ENCODE results near the gene RNF169. TPM values are rescaled to one million over a fixed set of nuclear protein-coding genes. Genes with fewer than 3 reads are reported as not detected.

The RNF169 gene
- total RNA-seq, 1 donor from 2014 or later = 7.1 TPM

DNA sequence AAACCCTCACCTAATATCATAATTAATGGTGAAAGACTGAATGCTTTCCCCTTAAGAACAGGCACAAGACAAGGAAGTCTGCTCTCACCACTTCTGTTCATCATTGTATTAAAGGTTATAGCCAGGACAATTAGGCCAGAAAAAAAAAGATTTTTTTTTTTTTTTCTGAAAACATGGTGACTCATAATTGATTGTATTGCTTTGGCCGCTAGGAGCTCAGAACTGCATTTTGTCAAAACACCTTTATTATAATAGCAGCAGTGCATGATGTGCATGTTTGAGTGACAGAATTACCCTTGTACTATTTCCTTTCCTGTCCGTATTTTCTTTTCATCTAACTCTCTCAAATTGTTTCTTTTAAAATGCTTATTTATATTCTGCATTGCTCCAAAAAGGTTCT lies 98.1 kb downstream of the RNF169 start:
- H3K27ac Mint-ChIP-seq (ENCODE audit: unreplicated experiment) = no peak overlapping the region
- no peaks in the 10 kb centered on the region for H3K9me3 Mint-ChIP-seq (ENCODE audit: unreplicated experiment)
- H3K36me3 Mint-ChIP-seq (ENCODE audit: unreplicated experiment) = no peaks in the 10 kb centered on the region
- DNase-seq = no peak
- no peak overlapping the region for H3K4me3 Mint-ChIP-seq (ENCODE audit: unreplicated experiment)
- H3K4me1 Mint-ChIP-seq (ENCODE audit: low read depth, unreplicated experiment) = no peaks in the 10 kb centered on the region
- peaks cover 2% of the 10 kb centered on the region for H3K27me3 Mint-ChIP-seq (ENCODE audit: unreplicated experiment)
- TF ChIP-seq, protein P1, sequence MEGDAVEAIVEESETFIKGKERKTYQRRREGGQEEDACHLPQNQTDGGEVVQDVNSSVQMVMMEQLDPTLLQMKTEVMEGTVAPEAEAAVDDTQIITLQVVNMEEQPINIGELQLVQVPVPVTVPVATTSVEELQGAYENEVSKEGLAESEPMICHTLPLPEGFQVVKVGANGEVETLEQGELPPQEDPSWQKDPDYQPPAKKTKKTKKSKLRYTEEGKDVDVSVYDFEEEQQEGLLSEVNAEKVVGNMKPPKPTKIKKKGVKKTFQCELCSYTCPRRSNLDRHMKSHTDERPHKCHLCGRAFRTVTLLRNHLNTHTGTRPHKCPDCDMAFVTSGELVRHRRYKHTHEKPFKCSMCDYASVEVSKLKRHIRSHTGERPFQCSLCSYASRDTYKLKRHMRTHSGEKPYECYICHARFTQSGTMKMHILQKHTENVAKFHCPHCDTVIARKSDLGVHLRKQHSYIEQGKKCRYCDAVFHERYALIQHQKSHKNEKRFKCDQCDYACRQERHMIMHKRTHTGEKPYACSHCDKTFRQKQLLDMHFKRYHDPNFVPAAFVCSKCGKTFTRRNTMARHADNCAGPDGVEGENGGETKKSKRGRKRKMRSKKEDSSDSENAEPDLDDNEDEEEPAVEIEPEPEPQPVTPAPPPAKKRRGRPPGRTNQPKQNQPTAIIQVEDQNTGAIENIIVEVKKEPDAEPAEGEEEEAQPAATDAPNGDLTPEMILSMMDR (IDR thresholded peaks at IDR 0.05; ENCODE audit: partially characterized antibody, unreplicated experiment) = no peak

DNA sequence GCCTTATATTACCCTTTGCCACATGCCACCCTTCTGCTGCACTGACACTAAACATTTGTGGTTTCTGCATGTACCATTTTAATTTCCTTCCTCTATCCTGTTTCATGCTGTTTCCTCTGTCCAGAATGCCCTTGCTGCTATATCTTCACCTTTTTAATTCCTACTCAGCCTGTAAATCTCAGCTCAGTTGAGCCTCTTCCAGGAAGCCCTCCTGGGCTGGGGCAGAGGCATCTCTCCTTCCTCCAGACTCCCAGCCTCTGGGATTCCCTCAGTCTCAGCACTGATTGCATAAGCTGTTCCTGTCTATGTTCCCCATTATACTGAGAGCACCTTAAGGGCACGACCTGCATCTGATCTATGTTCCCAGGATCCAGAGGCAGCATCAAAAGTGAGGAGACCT lies 98.7 kb downstream of the RNF169 start:
- H3K27me3 Mint-ChIP-seq (ENCODE audit: unreplicated experiment) = peaks cover 2% of the 10 kb centered on the region
- no peak for DNase-seq
- no peaks in the 10 kb centered on the region for H3K36me3 Mint-ChIP-seq (ENCODE audit: unreplicated experiment)
- no peak overlapping the region for H3K27ac Mint-ChIP-seq (ENCODE audit: unreplicated experiment)
- TF ChIP-seq, protein P1 (IDR thresholded peaks at IDR 0.05; ENCODE audit: partially characterized antibody, unreplicated experiment) = no peak
- no peaks in the 10 kb centered on the region for H3K9me3 Mint-ChIP-seq (ENCODE audit: unreplicated experiment)
- H3K4me3 Mint-ChIP-seq (ENCODE audit: unreplicated experiment) = no peak overlapping the region
- H3K4me1 Mint-ChIP-seq (ENCODE audit: low read depth, unreplicated experiment) = no peaks in the 10 kb centered on the region

DNA sequence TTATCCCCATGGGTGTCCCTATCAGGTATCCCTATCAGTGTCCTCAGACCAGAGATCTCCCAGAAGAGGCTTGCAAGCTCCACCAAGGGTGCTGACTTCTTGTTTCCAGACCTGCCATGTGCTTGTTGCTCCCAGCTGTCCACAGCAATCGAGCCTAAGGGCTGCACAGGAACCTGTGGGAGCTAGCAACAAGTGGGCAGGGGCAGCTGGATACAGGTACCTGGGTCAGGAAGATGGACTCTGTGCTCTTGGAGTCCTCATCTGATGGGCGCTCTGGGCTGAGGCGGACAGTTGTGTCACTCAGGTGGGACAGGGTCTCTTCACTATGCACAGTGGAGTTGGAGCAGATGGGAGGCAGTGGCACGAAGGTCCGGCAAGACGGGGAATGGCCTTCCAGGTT lies 99.2 kb downstream of the RNF169 start:
- DNase-seq = no peak
- no peak overlapping the region for H3K27ac Mint-ChIP-seq (ENCODE audit: unreplicated experiment)
- no peak overlapping the region for H3K4me3 Mint-ChIP-seq (ENCODE audit: unreplicated experiment)
- peaks cover 2% of the 10 kb centered on the region for H3K27me3 Mint-ChIP-seq (ENCODE audit: unreplicated experiment)
- peaks cover 2% of the 10 kb centered on the region for H3K36me3 Mint-ChIP-seq (ENCODE audit: unreplicated experiment)
- no peaks in the 10 kb centered on the region for H3K9me3 Mint-ChIP-seq (ENCODE audit: unreplicated experiment)
- TF ChIP-seq, protein P1 (IDR thresholded peaks at IDR 0.05; ENCODE audit: partially characterized antibody, unreplicated experiment) = no peak
- H3K4me1 Mint-ChIP-seq (ENCODE audit: low read depth, unreplicated experiment) = no peaks in the 10 kb centered on the region

DNA sequence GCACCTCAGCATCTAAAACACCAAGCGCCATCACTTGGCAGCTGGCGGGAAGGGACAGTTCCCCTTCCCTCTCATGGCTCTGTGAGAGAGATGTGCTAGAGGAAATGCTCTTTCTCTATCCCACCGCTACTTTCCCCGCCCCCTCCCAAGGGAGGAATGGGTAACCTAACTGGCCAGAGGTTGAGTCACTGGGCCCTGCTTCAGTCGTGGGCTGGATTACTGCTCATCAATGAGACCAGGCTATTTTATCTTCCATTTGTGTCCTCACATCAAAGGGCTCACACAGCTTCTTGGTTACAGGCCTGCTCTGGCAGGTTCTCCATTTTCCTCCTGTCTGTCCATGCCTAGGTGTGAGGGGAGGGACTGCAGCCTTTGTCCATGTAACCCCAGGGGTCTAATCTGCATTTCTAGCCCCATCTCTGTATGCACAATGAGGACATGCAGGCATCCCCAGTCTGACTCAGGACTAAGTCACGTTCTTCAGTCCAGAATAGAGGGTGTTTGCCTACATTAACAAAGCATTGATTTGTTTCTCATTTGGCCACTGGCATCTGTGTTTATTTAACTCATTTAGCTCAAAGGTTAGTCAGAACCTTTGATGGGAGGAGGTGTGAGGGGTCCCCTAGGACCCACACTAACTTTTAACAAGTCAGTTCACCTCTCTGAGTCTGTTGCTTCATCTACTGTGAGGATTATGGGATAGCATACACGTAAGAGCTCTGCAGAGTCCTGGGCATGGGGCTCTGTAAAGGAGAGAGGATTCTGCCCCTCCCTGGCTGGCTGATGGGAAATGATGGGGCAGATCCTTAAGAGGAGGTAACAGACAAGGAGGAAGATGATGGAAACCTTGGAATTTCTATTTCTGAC lies 101.1 kb downstream of the RNF169 start:
- Mint-ChIP-seq H3K36me3 (ENCODE audit: unreplicated experiment) (peaks cover 4% of the 10 kb centered on the region), H3K4me1 (ENCODE audit: low read depth, unreplicated experiment) (no peaks in the 10 kb centered on the region), H3K9me3 (ENCODE audit: unreplicated experiment) (no peaks in the 10 kb centered on the region), H3K4me3 (ENCODE audit: unreplicated experiment) (no peak overlapping the region), H3K27ac (ENCODE audit: unreplicated experiment) (no peak overlapping the region), H3K27me3 (ENCODE audit: unreplicated experiment) (peaks cover 2% of the 10 kb centered on the region)
- no peak for DNase-seq
- TF ChIP-seq, protein P1 (IDR thresholded peaks at IDR 0.05; ENCODE audit: partially characterized antibody, unreplicated experiment) = no peak

DNA sequence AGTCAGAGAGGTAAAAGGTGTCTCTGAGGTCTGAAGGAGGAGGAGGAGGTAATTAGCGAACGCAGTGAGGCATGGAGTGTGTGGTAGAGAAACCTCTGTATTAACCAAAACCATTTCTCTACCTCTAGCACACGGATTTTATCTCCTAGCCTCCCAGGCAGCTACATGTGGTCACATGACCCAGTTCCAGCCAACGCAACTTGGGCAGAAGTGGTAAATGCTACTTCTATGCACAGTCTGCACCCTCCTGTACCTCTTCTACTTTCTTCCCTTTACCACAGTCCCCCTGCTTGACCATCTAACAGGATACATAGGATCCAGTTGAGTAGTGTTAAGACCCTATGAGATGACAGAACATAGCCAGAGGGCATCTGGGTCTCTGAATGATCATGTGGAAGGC lies 104.6 kb downstream of the RNF169 start:
- TF ChIP-seq, protein P1 (IDR thresholded peaks at IDR 0.05; ENCODE audit: partially characterized antibody, unreplicated experiment) = no peak
- H3K27me3 Mint-ChIP-seq (ENCODE audit: unreplicated experiment) = no peaks in the 10 kb centered on the region
- H3K4me3 Mint-ChIP-seq (ENCODE audit: unreplicated experiment) = no peak overlapping the region
- no peaks in the 10 kb centered on the region for H3K4me1 Mint-ChIP-seq (ENCODE audit: low read depth, unreplicated experiment)
- H3K36me3 Mint-ChIP-seq (ENCODE audit: unreplicated experiment) = peaks cover 4% of the 10 kb centered on the region
- no peak for DNase-seq
- no peaks in the 10 kb centered on the region for H3K9me3 Mint-ChIP-seq (ENCODE audit: unreplicated experiment)
- no peak overlapping the region for H3K27ac Mint-ChIP-seq (ENCODE audit: unreplicated experiment)
